ENCODE data around the gene AOPEP. TPM values are rescaled to one million over a fixed set of nuclear protein-coding genes. Genes with fewer than 3 reads are reported as not detected.

The AOPEP gene
- total and polyA plus RNA-seq, 2 of the 13 experiments (the other 11 are each of a cell fraction or from before 2014, with no cell fraction given), result 22.2 to 41.6 TPM

DNA sequence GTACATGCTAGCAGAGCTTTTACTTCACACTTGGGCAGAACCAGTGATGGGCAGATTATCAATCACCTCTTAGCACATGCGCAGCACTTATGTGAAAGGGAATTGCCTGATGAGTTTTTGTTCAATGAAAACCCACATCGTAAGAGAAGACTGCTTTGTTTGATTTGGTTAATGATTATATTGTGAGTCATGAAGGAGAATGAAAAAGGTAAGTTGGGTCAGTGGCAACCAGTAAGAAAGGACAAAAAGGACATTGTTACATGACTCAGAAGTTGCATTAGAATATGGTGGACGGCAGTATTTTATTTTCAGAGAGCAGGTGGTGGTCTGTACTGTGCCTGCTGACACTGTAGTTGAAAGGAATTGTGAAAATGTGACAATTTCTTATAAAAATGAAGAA is 127.4 kb downstream of the AOPEP start (continued):
- TF ChIP-seq, protein P1, sequence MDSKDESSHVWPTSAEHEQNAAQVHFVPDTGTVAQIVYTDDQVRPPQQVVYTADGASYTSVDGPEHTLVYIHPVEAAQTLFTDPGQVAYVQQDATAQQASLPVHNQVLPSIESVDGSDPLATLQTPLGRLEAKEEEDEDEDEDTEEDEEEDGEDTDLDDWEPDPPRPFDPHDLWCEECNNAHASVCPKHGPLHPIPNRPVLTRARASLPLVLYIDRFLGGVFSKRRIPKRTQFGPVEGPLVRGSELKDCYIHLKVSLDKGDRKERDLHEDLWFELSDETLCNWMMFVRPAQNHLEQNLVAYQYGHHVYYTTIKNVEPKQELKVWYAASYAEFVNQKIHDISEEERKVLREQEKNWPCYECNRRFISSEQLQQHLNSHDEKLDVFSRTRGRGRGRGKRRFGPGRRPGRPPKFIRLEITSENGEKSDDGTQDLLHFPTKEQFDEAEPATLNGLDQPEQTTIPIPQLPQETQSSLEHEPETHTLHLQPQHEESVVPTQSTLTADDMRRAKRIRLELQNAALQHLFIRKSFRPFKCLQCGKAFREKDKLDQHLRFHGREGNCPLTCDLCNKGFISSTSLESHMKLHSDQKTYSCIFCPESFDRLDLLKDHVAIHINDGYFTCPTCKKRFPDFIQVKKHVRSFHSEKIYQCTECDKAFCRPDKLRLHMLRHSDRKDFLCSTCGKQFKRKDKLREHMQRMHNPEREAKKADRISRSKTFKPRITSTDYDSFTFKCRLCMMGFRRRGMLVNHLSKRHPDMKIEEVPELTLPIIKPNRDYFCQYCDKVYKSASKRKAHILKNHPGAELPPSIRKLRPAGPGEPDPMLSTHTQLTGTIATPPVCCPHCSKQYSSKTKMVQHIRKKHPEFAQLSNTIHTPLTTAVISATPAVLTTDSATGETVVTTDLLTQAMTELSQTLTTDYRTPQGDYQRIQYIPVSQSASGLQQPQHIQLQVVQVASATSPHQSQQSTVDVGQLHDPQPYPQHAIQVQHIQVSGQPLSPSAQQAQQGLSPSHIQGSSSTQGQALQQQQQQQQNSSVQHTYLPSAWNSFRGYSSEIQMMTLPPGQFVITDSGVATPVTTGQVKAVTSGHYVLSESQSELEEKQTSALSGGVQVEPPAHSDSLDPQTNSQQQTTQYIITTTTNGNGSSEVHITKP (CRISPR knock-in tag; IDR thresholded peaks at IDR 0.05; ENCODE audit: low read depth), result no peak
- no peak for TF ChIP-seq KAT2B (IDR thresholded peaks at IDR 0.05; ENCODE audit: borderline replicate concordance, low read depth, low read length)
- TF ChIP-seq NR2F1 (CRISPR knock-in tag; IDR thresholded peaks at IDR 0.05), result no peak
- no peak for TF ChIP-seq NFKBIZ (CRISPR knock-in tag; IDR thresholded peaks at IDR 0.05)
- no peak for TF ChIP-seq ZNF567 (CRISPR knock-in tag; IDR thresholded peaks at IDR 0.05; ENCODE audit: borderline replicate concordance)
- TF ChIP-seq, protein P2, sequence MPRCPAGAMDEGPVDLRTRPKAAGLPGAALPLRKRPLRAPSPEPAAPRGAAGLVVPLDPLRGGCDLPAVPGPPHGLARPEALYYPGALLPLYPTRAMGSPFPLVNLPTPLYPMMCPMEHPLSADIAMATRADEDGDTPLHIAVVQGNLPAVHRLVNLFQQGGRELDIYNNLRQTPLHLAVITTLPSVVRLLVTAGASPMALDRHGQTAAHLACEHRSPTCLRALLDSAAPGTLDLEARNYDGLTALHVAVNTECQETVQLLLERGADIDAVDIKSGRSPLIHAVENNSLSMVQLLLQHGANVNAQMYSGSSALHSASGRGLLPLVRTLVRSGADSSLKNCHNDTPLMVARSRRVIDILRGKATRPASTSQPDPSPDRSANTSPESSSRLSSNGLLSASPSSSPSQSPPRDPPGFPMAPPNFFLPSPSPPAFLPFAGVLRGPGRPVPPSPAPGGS (CRISPR knock-in tag; IDR thresholded peaks at IDR 0.05), result no peak
- no peak for TF ChIP-seq ZNF34 (CRISPR knock-in tag; IDR thresholded peaks at IDR 0.05; ENCODE audit: borderline replicate concordance)
- TF ChIP-seq, protein P3, sequence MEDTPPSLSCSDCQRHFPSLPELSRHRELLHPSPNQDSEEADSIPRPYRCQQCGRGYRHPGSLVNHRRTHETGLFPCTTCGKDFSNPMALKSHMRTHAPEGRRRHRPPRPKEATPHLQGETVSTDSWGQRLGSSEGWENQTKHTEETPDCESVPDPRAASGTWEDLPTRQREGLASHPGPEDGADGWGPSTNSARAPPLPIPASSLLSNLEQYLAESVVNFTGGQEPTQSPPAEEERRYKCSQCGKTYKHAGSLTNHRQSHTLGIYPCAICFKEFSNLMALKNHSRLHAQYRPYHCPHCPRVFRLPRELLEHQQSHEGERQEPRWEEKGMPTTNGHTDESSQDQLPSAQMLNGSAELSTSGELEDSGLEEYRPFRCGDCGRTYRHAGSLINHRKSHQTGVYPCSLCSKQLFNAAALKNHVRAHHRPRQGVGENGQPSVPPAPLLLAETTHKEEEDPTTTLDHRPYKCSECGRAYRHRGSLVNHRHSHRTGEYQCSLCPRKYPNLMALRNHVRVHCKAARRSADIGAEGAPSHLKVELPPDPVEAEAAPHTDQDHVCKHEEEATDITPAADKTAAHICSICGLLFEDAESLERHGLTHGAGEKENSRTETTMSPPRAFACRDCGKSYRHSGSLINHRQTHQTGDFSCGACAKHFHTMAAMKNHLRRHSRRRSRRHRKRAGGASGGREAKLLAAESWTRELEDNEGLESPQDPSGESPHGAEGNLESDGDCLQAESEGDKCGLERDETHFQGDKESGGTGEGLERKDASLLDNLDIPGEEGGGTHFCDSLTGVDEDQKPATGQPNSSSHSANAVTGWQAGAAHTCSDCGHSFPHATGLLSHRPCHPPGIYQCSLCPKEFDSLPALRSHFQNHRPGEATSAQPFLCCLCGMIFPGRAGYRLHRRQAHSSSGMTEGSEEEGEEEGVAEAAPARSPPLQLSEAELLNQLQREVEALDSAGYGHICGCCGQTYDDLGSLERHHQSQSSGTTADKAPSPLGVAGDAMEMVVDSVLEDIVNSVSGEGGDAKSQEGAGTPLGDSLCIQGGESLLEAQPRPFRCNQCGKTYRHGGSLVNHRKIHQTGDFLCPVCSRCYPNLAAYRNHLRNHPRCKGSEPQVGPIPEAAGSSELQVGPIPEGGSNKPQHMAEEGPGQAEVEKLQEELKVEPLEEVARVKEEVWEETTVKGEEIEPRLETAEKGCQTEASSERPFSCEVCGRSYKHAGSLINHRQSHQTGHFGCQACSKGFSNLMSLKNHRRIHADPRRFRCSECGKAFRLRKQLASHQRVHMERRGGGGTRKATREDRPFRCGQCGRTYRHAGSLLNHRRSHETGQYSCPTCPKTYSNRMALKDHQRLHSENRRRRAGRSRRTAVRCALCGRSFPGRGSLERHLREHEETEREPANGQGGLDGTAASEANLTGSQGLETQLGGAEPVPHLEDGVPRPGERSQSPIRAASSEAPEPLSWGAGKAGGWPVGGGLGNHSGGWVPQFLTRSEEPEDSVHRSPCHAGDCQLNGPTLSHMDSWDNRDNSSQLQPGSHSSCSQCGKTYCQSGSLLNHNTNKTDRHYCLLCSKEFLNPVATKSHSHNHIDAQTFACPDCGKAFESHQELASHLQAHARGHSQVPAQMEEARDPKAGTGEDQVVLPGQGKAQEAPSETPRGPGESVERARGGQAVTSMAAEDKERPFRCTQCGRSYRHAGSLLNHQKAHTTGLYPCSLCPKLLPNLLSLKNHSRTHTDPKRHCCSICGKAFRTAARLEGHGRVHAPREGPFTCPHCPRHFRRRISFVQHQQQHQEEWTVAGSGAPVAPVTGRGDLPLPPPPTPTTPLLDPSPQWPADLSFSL (CRISPR knock-in tag; IDR thresholded peaks at IDR 0.05), result no peak
- no peak for TF ChIP-seq ZNF253 (CRISPR knock-in tag; IDR thresholded peaks at IDR 0.05; ENCODE audit: borderline replicate concordance)
- no peak for TF ChIP-seq NFE2 (CRISPR knock-in tag; IDR thresholded peaks at IDR 0.05)
- peak; percentile 44; the same call in 1 of the 2 replicates for TF ChIP-seq CEBPG (CRISPR knock-in tag; IDR thresholded peaks at IDR 0.05)
- TF ChIP-seq ZSCAN12 (CRISPR knock-in tag; IDR thresholded peaks at IDR 0.05), result no peak
- no peak for TF ChIP-seq PITX1 (CRISPR knock-in tag; IDR thresholded peaks at IDR 0.05)
- TF ChIP-seq, protein P4, sequence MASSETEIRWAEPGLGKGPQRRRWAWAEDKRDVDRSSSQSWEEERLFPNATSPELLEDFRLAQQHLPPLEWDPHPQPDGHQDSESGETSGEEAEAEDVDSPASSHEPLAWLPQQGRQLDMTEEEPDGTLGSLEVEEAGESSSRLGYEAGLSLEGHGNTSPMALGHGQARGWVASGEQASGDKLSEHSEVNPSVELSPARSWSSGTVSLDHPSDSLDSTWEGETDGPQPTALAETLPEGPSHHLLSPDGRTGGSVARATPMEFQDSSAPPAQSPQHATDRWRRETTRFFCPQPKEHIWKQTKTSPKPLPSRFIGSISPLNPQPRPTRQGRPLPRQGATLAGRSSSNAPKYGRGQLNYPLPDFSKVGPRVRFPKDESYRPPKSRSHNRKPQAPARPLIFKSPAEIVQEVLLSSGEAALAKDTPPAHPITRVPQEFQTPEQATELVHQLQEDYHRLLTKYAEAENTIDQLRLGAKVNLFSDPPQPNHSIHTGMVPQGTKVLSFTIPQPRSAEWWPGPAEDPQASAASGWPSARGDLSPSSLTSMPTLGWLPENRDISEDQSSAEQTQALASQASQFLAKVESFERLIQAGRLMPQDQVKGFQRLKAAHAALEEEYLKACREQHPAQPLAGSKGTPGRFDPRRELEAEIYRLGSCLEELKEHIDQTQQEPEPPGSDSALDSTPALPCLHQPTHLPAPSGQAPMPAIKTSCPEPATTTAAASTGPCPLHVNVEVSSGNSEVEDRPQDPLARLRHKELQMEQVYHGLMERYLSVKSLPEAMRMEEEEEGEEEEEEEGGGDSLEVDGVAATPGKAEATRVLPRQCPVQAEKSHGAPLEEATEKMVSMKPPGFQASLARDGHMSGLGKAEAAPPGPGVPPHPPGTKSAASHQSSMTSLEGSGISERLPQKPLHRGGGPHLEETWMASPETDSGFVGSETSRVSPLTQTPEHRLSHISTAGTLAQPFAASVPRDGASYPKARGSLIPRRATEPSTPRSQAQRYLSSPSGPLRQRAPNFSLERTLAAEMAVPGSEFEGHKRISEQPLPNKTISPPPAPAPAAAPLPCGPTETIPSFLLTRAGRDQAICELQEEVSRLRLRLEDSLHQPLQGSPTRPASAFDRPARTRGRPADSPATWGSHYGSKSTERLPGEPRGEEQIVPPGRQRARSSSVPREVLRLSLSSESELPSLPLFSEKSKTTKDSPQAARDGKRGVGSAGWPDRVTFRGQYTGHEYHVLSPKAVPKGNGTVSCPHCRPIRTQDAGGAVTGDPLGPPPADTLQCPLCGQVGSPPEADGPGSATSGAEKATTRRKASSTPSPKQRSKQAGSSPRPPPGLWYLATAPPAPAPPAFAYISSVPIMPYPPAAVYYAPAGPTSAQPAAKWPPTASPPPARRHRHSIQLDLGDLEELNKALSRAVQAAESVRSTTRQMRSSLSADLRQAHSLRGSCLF (CRISPR knock-in tag; IDR thresholded peaks at IDR 0.05; ENCODE audit: borderline replicate concordance), result no peak
